Kidney (tissue), 14 donors: ENCODE results near the gene PTPRT. TPM values are rescaled to one million over a fixed set of nuclear protein-coding genes. Genes with fewer than 3 reads are reported as not detected.

ENCODE experiments used
- DNase-seq, 5 donors: peaks; one replicate each; pipeline ENCODE4 v3.0.0-alpha.2; 2013 to 2020
- FAIRE-seq: peaks from 2 replicates; lab custom pipeline; 2012; peaks lifted over from hg19 to GRCh38; lab: Jason Lieb, UNC
- H3K27ac ChIP-seq, 2 donors: one replicate each; pipeline ENCODE4 v1.7.0; 2013; ENCODE audit warnings: low read depth in 2 of 2, low read length in 2 of 2, inconsistent platforms in 1 of 2
- H3K27me3 ChIP-seq: one replicate; pipeline ENCODE4 v1.7.1; 2013; ENCODE audit warnings: low read length, inconsistent platforms; ENCODE audit not compliant: control insufficient read depth, insufficient read depth
- H3K36me3 ChIP-seq, 3 donors: one replicate each; pipeline versions ENCODE4 v1.7.0 to v1.7.1; 2013; ENCODE audit warnings: low read length in 3 of 3, control low read depth in 1 of 3, inconsistent platforms in 1 of 3; ENCODE audit not compliant: insufficient read depth in 3 of 3, control insufficient read depth in 2 of 3
- H3K4me1 ChIP-seq, 3 donors: one replicate each; pipeline versions ENCODE4 v1.7.0 to v1.7.1; 2013; ENCODE audit warnings: low read length in 3 of 3, inconsistent platforms in 1 of 3, low read depth in 1 of 3; ENCODE audit not compliant: control insufficient read depth in 2 of 3, insufficient read depth in 2 of 3
- H3K4me3 ChIP-seq, 3 donors: one replicate each; pipeline versions ENCODE4 v1.7.0 to v1.8.1; 2013; ENCODE audit warnings: low read length in 3 of 3, control low read depth in 1 of 3, inconsistent platforms in 1 of 3
- H3K9ac ChIP-seq, 3 donors: one replicate each; pipeline versions ENCODE4 v1.7.0 to v1.7.1; 2013; ENCODE audit warnings: low read length in 3 of 3, control low read depth in 1 of 3, inconsistent platforms in 1 of 3
- H3K9me3 ChIP-seq, 3 donors: one replicate each; pipeline versions ENCODE4 v1.7.0 to v1.7.1; 2013; ENCODE audit warnings: low read length in 3 of 3, control low read depth in 1 of 3, inconsistent platforms in 1 of 3; ENCODE audit not compliant: control insufficient read depth in 2 of 3, insufficient read depth in 1 of 3
- intact Hi-C: fragments of 100-400 bp; cut with DNase I; formaldehyde crosslinking; loops from one replicate; pipeline ENCODE4 v1.11.1; 2022
- polyA plus RNA-seq: library from polyadenylated mRNA; stranded (reverse); fragments of 350-450 nt; fragmentation: Illumina TruSeq; extraction: RNeasy Lipid Tissue Mini Kit (QIAGEN cat#74804); gene quantifications from one replicate; pipeline ENCODE4 v1.2.3, GENCODE V29; 2014; ENCODE audit warnings: low read depth, low replicate concordance; ENCODE audit not compliant: insufficient read depth
- total RNA-seq: library from RNA; stranded (reverse); fragmentation: NEBNext Ultra II Directional; extraction: Animal tissue kit (Norgen Biotek cat#: 25700); gene quantifications from one replicate; pipeline ENCODE4 v1.2.1, GENCODE V29; 2021
- TF ChIP-seq, protein P1 (sequence below): IDR thresholded peaks from 3 replicates; pipeline ENCODE4 v1.5.1; 2012; ENCODE audit warnings: mild to moderate bottlenecking, moderate library complexity, borderline replicate concordance; ENCODE audit not compliant: insufficient read depth; ENCODE audit errors: extremely low read depth
- donor health status: control.
- donor health status: control.
- donor health status: control.
- donor health status: control.
- donor health status: control.
- donor health status: DM: yes; HTN: yes; CAD: no.
- donor health status: Normal renal cell carcinoma (clear cell type).

Gene PTPRT
- total and polyA plus RNA-seq, 2 donors from 2014 or later: 0.60 TPM; not detected in 1

DNA sequence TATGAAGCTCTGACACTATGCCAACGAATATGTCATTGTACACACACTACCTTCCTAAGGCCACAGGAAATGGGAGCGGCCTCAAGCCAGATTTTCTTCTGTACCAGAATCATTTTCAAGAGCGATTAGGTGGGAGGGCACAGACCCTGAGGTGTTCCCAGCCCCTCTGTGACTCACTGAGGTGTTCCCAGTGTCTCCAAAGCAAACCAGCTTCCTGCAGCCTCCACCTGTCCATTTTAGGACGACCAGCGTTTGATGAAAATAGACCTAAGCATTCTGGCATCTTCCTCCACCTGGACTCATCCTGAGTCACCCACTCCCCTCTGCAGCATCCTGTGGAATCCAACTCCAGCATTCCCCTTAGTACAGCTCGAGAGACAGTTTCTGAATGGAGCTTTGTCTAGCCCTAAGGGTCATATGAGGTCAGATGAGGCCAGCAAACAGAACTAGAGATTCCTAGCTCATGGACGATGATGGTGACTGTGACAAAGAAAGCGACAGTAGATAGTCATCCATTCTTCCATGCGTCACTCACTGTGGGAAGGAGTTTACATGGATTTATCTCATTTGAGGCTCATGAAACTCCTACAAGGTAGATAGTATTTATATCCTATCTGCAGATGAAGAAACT is 203.4 kb downstream of the PTPRT start:
- FAIRE-seq: no peak
- no peak overlapping the region for H3K9ac ChIP-seq
- H3K27me3 ChIP-seq: no peaks in the 10 kb centered on the region
- H3K36me3 ChIP-seq: no peaks in the 10 kb centered on the region
- H3K9me3 ChIP-seq: peaks cover 0 to 3% (median 0%) of the 10 kb centered on the region in 3 donors
- H3K27ac ChIP-seq: no peak overlapping the region
- TF ChIP-seq, protein P1, sequence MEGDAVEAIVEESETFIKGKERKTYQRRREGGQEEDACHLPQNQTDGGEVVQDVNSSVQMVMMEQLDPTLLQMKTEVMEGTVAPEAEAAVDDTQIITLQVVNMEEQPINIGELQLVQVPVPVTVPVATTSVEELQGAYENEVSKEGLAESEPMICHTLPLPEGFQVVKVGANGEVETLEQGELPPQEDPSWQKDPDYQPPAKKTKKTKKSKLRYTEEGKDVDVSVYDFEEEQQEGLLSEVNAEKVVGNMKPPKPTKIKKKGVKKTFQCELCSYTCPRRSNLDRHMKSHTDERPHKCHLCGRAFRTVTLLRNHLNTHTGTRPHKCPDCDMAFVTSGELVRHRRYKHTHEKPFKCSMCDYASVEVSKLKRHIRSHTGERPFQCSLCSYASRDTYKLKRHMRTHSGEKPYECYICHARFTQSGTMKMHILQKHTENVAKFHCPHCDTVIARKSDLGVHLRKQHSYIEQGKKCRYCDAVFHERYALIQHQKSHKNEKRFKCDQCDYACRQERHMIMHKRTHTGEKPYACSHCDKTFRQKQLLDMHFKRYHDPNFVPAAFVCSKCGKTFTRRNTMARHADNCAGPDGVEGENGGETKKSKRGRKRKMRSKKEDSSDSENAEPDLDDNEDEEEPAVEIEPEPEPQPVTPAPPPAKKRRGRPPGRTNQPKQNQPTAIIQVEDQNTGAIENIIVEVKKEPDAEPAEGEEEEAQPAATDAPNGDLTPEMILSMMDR: no peak
- intact Hi-C loops: no loop called here
- H3K4me3 ChIP-seq: no peak overlapping the region
- peaks cover 0 to 2% (median 0%) of the 10 kb centered on the region in 3 donors for H3K4me1 ChIP-seq
- no peak for DNase-seq

DNA sequence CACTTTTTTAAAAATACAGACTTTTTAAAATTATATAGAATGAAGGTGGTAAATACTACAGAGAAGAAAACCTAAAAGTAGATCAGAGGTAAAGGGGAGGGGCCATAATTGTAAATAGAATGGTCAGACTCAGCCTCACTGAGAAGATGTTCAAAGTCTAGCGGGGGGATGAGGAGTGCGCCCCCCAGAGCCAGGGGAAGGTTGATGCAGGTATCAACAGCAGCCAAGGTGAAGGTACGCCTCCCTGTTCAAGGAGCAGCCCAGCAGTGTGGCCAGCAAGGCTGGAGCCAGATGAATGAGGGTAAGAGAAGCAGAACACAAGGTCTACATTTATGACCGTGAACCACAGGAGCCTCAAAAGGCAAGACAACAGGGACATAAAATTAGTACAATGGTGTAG is 204.1 kb downstream of the PTPRT start:
- TF ChIP-seq, protein P1: no peak
- H3K36me3 ChIP-seq: no peaks in the 10 kb centered on the region
- no peak overlapping the region for H3K4me3 ChIP-seq
- H3K9ac ChIP-seq: no peak overlapping the region
- FAIRE-seq (no peak), DNase-seq (no peak)
- peaks cover 0 to 3% (median 0%) of the 10 kb centered on the region in 3 donors for H3K9me3 ChIP-seq
- intact Hi-C loops: no loop called here
- no peaks in the 10 kb centered on the region for H3K27me3 ChIP-seq
- no peak overlapping the region for H3K27ac ChIP-seq
- peaks cover 0 to 2% (median 0%) of the 10 kb centered on the region in 3 donors for H3K4me1 ChIP-seq

DNA sequence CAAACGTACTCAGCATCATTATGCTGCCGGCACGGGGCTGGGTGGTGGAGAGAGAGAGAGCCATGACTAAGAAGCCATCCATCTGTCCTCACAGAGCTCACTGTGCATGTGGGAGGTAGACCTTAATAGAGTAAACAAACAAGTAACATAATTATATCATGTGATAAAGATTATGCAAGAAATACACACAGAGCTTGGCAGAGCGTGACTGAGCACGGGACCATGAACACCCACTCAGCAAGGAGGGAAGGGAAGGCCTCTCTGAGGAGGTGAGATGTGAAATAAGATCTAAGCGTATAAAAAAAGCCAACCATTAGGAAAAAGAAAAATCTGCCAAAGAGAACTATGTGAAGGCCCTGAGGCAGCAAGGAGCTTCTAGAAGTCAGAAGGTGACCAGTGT is 207.5 kb downstream of the PTPRT start:
- no peak for DNase-seq
- TF ChIP-seq, protein P1: no peak
- no peak overlapping the region for H3K4me3 ChIP-seq
- intact Hi-C loops: no loop called here
- H3K27ac ChIP-seq: no peak overlapping the region
- FAIRE-seq: no peak
- peaks cover 0 to 3% (median 0%) of the 10 kb centered on the region in 3 donors for H3K9me3 ChIP-seq
- no peaks in the 10 kb centered on the region for H3K36me3 ChIP-seq
- H3K9ac ChIP-seq: no peak overlapping the region
- H3K27me3 ChIP-seq: peaks cover 2% of the 10 kb centered on the region
- H3K4me1 ChIP-seq: no peaks in the 10 kb centered on the region
